ENCODE data around the gene DUSP22.

DNA sequence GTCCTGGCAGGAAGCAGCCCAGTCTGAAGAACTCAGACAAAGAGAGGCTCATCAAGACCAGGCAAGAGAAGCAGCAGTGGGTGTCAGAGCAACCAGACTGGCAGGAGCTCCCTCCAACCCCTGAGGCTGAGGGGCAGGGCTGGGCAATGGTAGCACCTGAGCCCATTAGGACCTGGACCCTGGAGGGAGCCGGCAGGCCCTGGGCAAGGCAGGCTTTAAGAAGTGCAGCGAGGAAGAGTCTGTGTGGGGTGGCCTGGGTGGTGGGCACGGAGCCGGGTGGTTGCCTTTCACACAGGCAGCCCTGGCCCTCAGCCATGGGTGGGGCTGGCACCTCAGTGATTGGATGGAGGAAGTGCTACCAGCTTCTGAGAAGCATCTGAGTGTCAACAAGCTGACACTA lies 66.1 kb downstream of the DUSP22 start:
- TF ChIP-seq POLR2A (IDR thresholded peaks at IDR 0.05; ENCODE audit: low read length) (no peak), GATA1 (IDR thresholded peaks at IDR 0.05; ENCODE audit: low read depth, low read length) (no peak)
